C4-2B (cell line): Measurements from ENCODE around the gene PPP1R14C.
"Not testable (repeated sequence)": the region's sequence is repeated elsewhere in the genome, so short reads cannot be mapped to it uniquely, and the experiment has no call there.

ENCODE experiments used
- H3K27ac ChIP-seq: fragments of 450-650 bp; 2 replicates; pipeline ENCODE4 v1.5.1; 2017
- ZFX ChIP-seq: fragments of 450-650 bp; IDR thresholded peaks from 2 replicates; pipeline ENCODE4 v1.6.1; 2017
- TF ChIP-seq, protein P1 (sequence below): fragments of 450-650 bp; conservative IDR thresholded peaks from 2 replicates; pipeline ENCODE4 v1.5.1; 2017; ENCODE audit warnings: mild to moderate bottlenecking

Gene PPP1R14C

DNA sequence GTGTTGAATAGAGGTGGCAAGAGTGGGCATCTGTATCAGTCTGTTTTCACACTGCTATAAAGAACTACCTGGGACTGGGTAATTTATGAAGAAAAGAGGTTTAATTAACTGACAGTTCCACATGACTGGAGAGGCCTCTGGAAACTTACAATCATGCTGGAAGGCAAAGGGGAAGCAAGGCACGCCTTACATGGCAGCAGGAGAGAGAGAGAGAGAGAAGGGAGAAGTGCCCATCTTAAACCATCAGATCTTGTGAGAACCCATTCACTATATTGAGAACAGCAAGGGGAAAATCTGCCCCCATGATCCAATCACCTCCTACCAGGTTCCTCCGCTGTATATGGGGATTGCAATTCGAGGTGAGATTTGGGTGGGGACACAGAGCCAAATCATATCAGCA lies 18.6 kb upstream of the PPP1R14C start:
- TF ChIP-seq, protein P1, sequence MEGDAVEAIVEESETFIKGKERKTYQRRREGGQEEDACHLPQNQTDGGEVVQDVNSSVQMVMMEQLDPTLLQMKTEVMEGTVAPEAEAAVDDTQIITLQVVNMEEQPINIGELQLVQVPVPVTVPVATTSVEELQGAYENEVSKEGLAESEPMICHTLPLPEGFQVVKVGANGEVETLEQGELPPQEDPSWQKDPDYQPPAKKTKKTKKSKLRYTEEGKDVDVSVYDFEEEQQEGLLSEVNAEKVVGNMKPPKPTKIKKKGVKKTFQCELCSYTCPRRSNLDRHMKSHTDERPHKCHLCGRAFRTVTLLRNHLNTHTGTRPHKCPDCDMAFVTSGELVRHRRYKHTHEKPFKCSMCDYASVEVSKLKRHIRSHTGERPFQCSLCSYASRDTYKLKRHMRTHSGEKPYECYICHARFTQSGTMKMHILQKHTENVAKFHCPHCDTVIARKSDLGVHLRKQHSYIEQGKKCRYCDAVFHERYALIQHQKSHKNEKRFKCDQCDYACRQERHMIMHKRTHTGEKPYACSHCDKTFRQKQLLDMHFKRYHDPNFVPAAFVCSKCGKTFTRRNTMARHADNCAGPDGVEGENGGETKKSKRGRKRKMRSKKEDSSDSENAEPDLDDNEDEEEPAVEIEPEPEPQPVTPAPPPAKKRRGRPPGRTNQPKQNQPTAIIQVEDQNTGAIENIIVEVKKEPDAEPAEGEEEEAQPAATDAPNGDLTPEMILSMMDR = no peak
- no peak for TF ChIP-seq ZFX
- no peak overlapping the region for H3K27ac ChIP-seq

DNA sequence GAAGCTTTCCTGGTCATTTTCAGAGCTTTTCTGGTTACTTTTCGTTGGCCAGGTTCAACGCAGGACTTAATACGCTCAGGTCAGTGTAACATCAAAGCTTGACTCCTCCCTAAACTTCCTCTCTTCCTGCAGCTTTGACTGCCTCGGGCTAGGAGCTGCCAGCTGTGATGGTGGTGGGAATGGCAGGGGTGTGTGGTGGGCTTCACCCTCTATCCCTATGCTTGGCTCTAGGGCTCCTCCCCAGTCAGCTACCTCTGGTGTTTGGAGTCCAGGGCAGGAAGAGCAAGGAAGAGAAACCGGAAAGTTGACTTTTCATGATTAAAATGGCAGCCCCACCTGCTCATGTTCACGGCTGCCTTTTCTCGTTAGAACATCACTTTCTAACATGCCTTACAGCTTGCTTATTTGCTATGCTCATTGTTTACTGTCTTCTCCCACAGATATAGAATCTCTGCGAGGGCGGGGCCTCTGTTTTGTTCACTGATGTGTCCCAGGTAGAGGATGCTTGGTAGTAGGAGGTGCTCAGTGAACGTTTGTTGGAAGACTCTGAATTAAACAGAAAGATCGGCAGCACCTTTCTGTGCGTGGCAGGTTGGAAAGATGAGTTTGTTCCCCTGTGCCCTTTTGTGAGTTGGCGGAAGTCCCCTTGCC lies 16.1 kb upstream of the PPP1R14C start:
- no peak overlapping the region for H3K27ac ChIP-seq
- TF ChIP-seq ZFX = no peak
- TF ChIP-seq, protein P1 = no peak

DNA sequence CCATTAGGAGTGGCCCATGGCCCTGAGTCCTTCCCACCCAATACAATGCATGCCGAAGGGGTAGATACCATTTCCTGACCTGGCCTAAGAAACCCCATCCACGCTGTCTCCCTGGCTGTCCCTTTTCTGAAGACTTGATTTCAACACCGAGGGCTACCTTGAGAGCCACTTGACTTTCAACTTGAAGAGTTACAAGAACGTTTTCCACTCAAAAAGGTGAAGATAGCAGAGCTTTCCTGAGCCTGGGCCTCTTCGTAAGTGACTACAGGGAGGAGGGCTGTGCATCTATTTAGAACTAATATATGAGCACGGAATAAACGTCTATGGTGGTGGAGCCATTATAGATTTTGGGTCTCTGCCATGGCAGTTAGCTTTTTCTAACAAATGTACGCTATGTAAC lies 14.4 kb upstream of the PPP1R14C start:
- TF ChIP-seq ZFX = no peak
- TF ChIP-seq, protein P1 = no peak

DNA sequence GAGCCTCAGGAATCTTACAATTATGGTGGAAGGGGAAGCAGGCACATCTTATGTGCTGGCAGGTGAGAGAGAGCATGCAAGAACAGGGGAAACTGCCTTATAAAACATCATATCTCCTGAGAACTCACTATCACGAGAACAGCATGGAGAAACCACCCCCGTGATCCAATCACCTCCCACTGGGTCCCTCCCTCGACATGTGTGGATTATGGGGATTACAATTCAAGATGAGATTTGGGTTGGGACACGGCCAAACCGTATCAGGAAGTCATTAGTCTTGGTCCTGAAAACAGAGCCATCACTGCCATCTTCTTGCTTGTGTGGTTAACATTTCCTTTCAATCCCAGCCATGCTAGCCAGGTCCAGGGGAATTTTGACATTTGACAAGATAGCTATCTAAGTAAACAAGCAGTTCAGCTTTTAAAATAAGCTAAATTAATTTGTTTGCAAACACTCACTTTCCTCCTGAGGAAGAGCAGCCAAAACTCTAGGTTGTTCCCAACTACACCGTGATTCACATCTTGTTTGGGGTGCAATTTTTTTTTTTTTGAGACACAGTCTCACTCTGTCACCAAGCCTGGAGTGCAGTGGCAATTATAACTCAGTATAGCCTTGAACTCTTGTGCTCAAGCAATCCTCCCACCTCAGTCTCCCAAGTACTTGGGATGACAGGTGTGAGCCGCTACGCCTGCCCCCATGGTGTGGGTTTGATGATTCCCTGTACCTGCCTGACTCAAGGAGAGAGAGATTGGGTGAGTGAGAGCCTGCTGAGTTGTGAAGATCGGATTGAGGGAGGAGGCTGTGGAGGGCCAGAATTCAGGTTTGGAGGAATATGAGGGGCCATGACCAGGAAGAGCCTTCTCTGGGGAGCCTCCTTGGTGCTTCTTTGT lies 13.0 kb upstream of the PPP1R14C start:
- TF ChIP-seq, protein P1 = no peak
- TF ChIP-seq ZFX = no peak
- H3K27ac ChIP-seq = peak overlapping the region; percentile 59

More for the DNA sequence above, 14.4 kb upstream of the PPP1R14C start:
- no peak overlapping the region for H3K27ac ChIP-seq

DNA sequence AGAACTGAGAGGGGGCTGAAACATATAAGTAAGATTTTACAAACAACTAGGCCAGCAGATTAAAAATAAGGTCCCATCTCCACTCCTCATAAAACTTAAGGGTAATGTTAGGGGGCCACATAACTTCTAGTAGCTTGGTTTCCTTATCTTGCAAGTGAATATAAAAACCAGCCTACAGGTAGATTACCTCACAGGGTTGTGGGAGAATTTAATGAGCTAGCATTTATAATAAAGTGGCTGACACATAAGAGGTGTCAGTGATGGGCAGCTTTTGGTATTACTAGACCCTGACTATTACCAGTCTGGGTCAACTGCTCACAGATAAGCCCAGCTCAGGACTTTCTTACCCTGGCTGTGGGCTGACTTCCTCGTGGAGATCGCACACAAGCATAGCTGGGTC lies 9.2 kb upstream of the PPP1R14C start:
- no peak overlapping the region for H3K27ac ChIP-seq
- no peak for TF ChIP-seq ZFX
- TF ChIP-seq, protein P1 = no peak

DNA sequence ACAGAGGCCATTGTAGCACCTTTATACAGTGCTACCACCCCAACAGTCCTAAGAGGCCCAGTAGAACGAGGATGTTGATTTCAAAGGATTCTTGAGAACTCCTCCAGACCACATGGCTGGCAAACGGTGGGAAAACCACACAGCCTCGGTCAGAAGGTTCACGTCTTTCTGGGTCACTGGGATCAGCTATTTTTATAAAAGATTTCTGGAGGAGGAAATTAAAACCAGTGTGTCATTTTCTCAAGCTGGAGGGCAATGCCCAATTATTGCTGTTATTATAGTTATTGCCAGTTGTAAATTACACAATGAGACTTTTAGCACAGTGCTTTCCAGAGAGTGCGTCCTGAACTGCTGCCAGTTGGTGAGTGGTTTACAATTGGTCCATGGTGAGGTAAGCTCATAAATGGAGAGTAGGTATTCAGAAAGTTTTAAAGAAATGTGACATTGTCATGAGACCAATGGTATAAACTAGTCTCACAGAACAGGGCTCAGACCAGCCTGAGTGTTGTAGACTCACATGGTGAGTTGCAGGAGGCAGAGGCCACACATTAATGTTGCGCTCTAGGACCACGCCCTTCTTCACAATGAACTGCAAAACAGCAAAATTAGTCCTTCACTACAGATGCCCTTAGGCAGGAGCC lies 8.4 kb upstream of the PPP1R14C start:
- H3K27ac ChIP-seq = no peak overlapping the region
- TF ChIP-seq, protein P1 = no peak
- no peak for TF ChIP-seq ZFX

DNA sequence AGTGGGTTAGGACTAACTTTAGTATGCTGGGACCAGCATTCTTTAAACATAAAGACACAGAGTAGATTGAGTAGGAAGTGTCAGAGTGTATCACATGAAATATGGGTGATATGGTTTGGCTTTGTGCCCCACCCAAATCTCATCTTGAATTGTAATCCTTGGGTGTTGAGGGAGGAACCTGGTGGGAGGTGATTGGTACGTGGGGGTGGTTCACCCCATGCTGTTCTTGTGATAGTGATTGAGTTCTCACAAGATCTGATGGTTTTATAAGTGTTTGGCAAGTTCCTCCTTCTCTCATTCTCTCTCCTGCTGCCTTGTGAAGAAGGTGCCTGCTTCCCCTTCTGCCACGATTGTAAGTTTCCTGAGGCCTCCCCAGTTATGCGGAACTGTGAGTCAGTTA lies 5.1 kb upstream of the PPP1R14C start:
- not testable (repeated sequence) for H3K27ac ChIP-seq
